NK-92 treated with Interleukin-12 subunit alpha and Interleukin-12 subunit beta, amount 100 ng/mL, for 24 hours (cell line): Measurements from ENCODE around the gene SRRM1.

Experiments used
- DNase-seq: peaks from one replicate; lab custom pipeline; 2025; lab: John Stamatoyannopoulos, UW

Gene SRRM1

GRCh38 chr1:24642481-24643362 lies at the start of gene SRRM1:
TSS of gene SRRM1 (plus strand) at chr1:24643302. CDS start at chr1:24643327, 25 bp downstream.
- peak; percentile 99 for DNase-seq

- no peak for DNase-seq
These were observed 48.8 kb upstream of the SRRM1 start for GRCh38 chr1:24594328-24594598.

- no peak for DNase-seq
These were observed 46.7 kb upstream of the SRRM1 start for GRCh38 chr1:24596401-24596880.

- no peak for DNase-seq
These were observed 43.8 kb upstream of the SRRM1 start for GRCh38 chr1:24599265-24599664.

GRCh38 chr1:24600551-24600950 lies 42.6 kb upstream of the SRRM1 start:
- no peak for DNase-seq

GRCh38 chr1:24605534-24606295 lies 37.4 kb upstream of the SRRM1 start:
- DNase-seq = no peak

- DNase-seq = no peak
These were observed 36.9 kb upstream of the SRRM1 start for GRCh38 chr1:24606296-24606605.

GRCh38 chr1:24606621-24607020 lies 36.5 kb upstream of the SRRM1 start:
- DNase-seq = no peak

GRCh38 chr1:24609949-24610517 lies 33.1 kb upstream of the SRRM1 start:
- no peak for DNase-seq

GRCh38 chr1:24619376-24619775 lies 23.7 kb upstream of the SRRM1 start:
- DNase-seq = no peak

- DNase-seq = no peak
These were observed 22.4 kb upstream of the SRRM1 start for GRCh38 chr1:24620678-24621077.

- no peak for DNase-seq
These were observed 22.0 kb upstream of the SRRM1 start for GRCh38 chr1:24621121-24621520.

- no peak for DNase-seq
These were observed 20.9 kb upstream of the SRRM1 start for GRCh38 chr1:24622218-24622617.

- DNase-seq = no peak
These were observed 10.3 kb upstream of the SRRM1 start for GRCh38 chr1:24632832-24633175.

GRCh38 chr1:24635195-24635843 lies 7.8 kb upstream of the SRRM1 start:
- no peak for DNase-seq

GRCh38 chr1:24636661-24637357 lies 6.3 kb upstream of the SRRM1 start:
- DNase-seq = no peak

- DNase-seq = no peak
These were observed 4.0 kb upstream of the SRRM1 start for GRCh38 chr1:24639094-24639493.

GRCh38 chr1:24639881-24640280 lies 3.2 kb upstream of the SRRM1 start:
- no peak for DNase-seq

- DNase-seq = no peak
These were observed 2.8 kb upstream of the SRRM1 start for GRCh38 chr1:24640288-24640687.

- no peak for DNase-seq
These were observed 1.4 kb upstream of the SRRM1 start for GRCh38 chr1:24641646-24642151.

- DNase-seq = no peak
These were observed 429 bp downstream of the SRRM1 start for GRCh38 chr1:24643363-24644099.
